ENCODE data around the gene EREG. TPM values are rescaled to one million over a fixed set of nuclear protein-coding genes. Genes with fewer than 3 reads are reported as not detected.

Gene EREG
- total and polyA plus RNA-seq, 2 of the 8 experiments (the other 6 are each of a cell fraction or from before 2014, with no cell fraction given): not detected

DNA sequence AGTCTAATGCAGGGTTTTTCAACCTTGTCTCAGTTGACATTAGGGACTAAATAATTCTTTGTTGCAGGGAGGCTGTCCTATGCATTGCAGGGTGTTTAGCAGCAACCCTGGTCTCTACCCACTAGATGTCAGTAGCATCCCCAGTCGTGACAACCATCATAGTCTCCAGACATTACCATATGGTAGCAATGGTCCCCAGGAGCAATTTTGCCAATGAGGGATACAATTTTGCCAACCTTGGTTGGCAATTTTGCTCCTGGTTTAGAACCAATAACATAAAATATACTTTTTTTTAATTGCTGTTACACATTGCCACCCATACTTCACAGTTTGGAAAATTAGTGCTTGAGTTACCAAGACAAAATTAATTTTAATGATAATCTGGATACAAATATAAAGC, 6.0 kb downstream of the EREG start:
- H3K4me2 ChIP-seq (ENCODE audit: insufficient read depth in 1 of 2, low read depth in 2 of 2, low read length in 2 of 2): no peak overlapping the region
- CTCF ChIA-PET (ENCODE audit: partially characterized antibody): interaction anchor here (0.6 to 3.4 kb wide), 34 partner anchors 11 to 744 kb away, joined by 3 to 16 read pairs (median 5); partner anchors contain the start of gene AREG

More for the DNA sequence above, 6.0 kb downstream of the EREG start:
- H3K23me2 ChIP-seq (ENCODE audit: low read depth, low read length): no peaks in the 10 kb centered on the region
- no peak overlapping the region for H3K4ac ChIP-seq (replicated peaks; ENCODE audit: insufficient read length, low read depth, low read length)
- no peak overlapping the region for H2BK120ac ChIP-seq (replicated peaks; ENCODE audit: low read depth, low read length)
- H2AFZ ChIP-seq (ENCODE audit: low read length): no peak overlapping the region
- no peak overlapping the region for H3K9ac ChIP-seq (replicated peaks in 1 of 4; ENCODE audit: extremely low read depth in 1 of 4, low read depth in 3 of 4, low read length in 3 of 4)
- FAIRE-seq (peak; percentile 92), DNase-seq (ENCODE audit: low read depth in 1 of 2, low spot score in 2 of 2) (no peak)
- no peaks in the 10 kb centered on the region for H3K79me2 ChIP-seq (ENCODE audit: control insufficient read depth in 1 of 2, insufficient read depth in 2 of 2, low read length in 2 of 2)
- H4K5ac ChIP-seq (ENCODE audit: insufficient read length, low read depth, low read length): no peak overlapping the region
- no peak overlapping the region for H2BK12ac ChIP-seq (ENCODE audit: low read depth, low read length)
- no peaks in the 10 kb centered on the region for H4K20me1 ChIP-seq (replicated peaks in 1 of 2; ENCODE audit: control insufficient read depth in 1 of 2, insufficient read depth in 2 of 2, low read length in 2 of 2)
- no peaks in the 10 kb centered on the region for H3K4me1 ChIP-seq (replicated peaks in 1 of 4; ENCODE audit: control insufficient read depth in 3 of 4, insufficient read depth in 4 of 4, low read length in 3 of 4)
- no peak overlapping the region for H3K14ac ChIP-seq (ENCODE audit: insufficient read length)
- H3K18ac ChIP-seq (ENCODE audit: extremely low read depth, low read length): no peak overlapping the region
- no peaks in the 10 kb centered on the region for H3K79me1 ChIP-seq (ENCODE audit: low read depth, low read length)
- no peak overlapping the region for H3K23ac ChIP-seq (ENCODE audit: insufficient read length)
- H2BK15ac ChIP-seq (ENCODE audit: low read length): no peak overlapping the region
- no peak overlapping the region for H4K8ac ChIP-seq (ENCODE audit: extremely low read depth, insufficient read depth, low read length)
- H2BK20ac ChIP-seq (ENCODE audit: low read length): no peak overlapping the region
- no peak overlapping the region for H4K91ac ChIP-seq (replicated peaks; ENCODE audit: insufficient read length, low read length)
- H3K4me3 ChIP-seq (ENCODE audit: extremely low read depth in 1 of 4, insufficient read depth in 2 of 4, low read depth in 3 of 4, low read length in 4 of 4): no peak overlapping the region
- POLR2A ChIA-PET (ENCODE audit: partially characterized antibody): no interaction called here
- H2BK5ac ChIP-seq (ENCODE audit: low read depth, low read length): no peak overlapping the region
- H3K9me3 ChIP-seq (ENCODE audit: insufficient read depth in 2 of 2, low read depth in 1 of 2, low read length in 1 of 2): no peaks in the 10 kb centered on the region
- H3K56ac ChIP-seq (replicated peaks; ENCODE audit: insufficient read length, low read depth, low read length): no peak overlapping the region
- no peaks in the 10 kb centered on the region for H3K36me3 ChIP-seq (ENCODE audit: control insufficient read depth in 2 of 4, insufficient read depth in 4 of 4, low read length in 3 of 4)
- no peak overlapping the region for H2AK5ac ChIP-seq (ENCODE audit: low read depth, low read length)
- H3K27ac ChIP-seq (ENCODE audit: low read depth, low read length): no peak overlapping the region
- peak; percentile 47; the same call in 1 of the 2 replicates for TF ChIP-seq CREB1 (IDR thresholded peaks at IDR 0.05)
- peak; percentile 64; the same call in 1 of the 2 replicates for TF ChIP-seq YY1 (IDR thresholded peaks at IDR 0.05; ENCODE audit: low read depth, low read length)
- TF ChIP-seq, protein P1, sequence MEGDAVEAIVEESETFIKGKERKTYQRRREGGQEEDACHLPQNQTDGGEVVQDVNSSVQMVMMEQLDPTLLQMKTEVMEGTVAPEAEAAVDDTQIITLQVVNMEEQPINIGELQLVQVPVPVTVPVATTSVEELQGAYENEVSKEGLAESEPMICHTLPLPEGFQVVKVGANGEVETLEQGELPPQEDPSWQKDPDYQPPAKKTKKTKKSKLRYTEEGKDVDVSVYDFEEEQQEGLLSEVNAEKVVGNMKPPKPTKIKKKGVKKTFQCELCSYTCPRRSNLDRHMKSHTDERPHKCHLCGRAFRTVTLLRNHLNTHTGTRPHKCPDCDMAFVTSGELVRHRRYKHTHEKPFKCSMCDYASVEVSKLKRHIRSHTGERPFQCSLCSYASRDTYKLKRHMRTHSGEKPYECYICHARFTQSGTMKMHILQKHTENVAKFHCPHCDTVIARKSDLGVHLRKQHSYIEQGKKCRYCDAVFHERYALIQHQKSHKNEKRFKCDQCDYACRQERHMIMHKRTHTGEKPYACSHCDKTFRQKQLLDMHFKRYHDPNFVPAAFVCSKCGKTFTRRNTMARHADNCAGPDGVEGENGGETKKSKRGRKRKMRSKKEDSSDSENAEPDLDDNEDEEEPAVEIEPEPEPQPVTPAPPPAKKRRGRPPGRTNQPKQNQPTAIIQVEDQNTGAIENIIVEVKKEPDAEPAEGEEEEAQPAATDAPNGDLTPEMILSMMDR (IDR thresholded peaks at IDR 0.05; ENCODE audit: control extremely low read depth in 1 of 3, insufficient read depth in 1 of 3, low read depth in 1 of 3, low read length in 3 of 3): peak; percentile 63 to 86 (median 81)
- peak; percentile 81 to 85 for TF ChIP-seq RAD21 (IDR thresholded peaks at IDR 0.05 in 1 of 2, conservative IDR thresholded peaks at IDR 0.05 in 1 of 2; ENCODE audit: low read depth in 2 of 2, low read length in 2 of 2)
- TF ChIP-seq, protein P2, sequence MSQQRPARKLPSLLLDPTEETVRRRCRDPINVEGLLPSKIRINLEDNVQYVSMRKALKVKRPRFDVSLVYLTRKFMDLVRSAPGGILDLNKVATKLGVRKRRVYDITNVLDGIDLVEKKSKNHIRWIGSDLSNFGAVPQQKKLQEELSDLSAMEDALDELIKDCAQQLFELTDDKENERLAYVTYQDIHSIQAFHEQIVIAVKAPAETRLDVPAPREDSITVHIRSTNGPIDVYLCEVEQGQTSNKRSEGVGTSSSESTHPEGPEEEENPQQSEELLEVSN (IDR thresholded peaks at IDR 0.05): no peak
- H3K27me3 ChIP-seq (replicated peaks in 1 of 4; ENCODE audit: control insufficient read depth in 3 of 4, extremely low read depth in 1 of 4, insufficient read depth in 3 of 4, low read length in 3 of 4): peaks cover 0 to 1% (median 0%) of the 10 kb centered on the region in 4 experiments; a peak in 2 of 7 replicates
- WGBS, 2 experiments (ENCODE audit: extremely low coverage in 1 of 2, insufficient coverage in 1 of 2, insufficient read length in 1 of 2, insufficient replicate concordance in 2 of 2, low coverage in 1 of 2, low lambda C conversion rate in 2 of 2, missing lambda C conversion rate in 1 of 2): 4% methylated on average over 1 of the region's 1 CpG; no CpG with 5 or more reads in 1 of the 2 experiments
